Endometrial microvascular endothelial cells (primary cell): ENCODE data around the gene GOLGA6L26. TPM values are rescaled to one million over a fixed set of nuclear protein-coding genes. Genes with fewer than 3 reads are reported as not detected.

Experiments used
- total RNA-seq: library from RNA; depleted of rRNA; stranded (reverse); fragments of >200 nt; gene quantifications from one replicate; pipeline ENCODE4 v1.2.3, GENCODE V29; 2015; ENCODE audit errors: inconsistent ontology term

Gene GOLGA6L26
- total RNA-seq, 1 donor from 2014 or later: not detected

Other genes starting within 250 kb of the GOLGA6L26 start
- not detected for gene GOLGA6L1, start 197.4 kb downstream of the GOLGA6L26 start, total RNA-seq
- gene GOLGA8S, start 20.6 kb upstream of the GOLGA6L26 start, total RNA-seq: 0.09 TPM
- gene GOLGA6L2, start 113.0 kb upstream of the GOLGA6L26 start, total RNA-seq: not detected
- gene MKRN3, start 231.5 kb upstream of the GOLGA6L26 start, total RNA-seq: not detected